SK-N-SH (cell line): Measurements from ENCODE around the gene TMEM35B. TPM values are rescaled to one million over a fixed set of nuclear protein-coding genes. Genes with fewer than 3 reads are reported as not detected.

Experiments used
- CTCF ChIA-PET: fragments of 300-600, 350-600 bp; formaldehyde crosslinking; extraction: SDS; loops from one replicate; lab custom pipeline; 2021; lab: Yijun Ruan, JAX
- POLR2A ChIA-PET: fragments of 350-600 bp; sonication (Branson Sonifier 250); formaldehyde crosslinking; extraction: SDS; loops from one replicate; lab custom pipeline; 2020; ENCODE audit warnings: antibody characterized with exemption, inconsistent platforms; lab: Yijun Ruan, JAX
- DNase-seq: peaks from one replicate; pipeline ENCODE4 v3.0.0; 2012
- H2AFZ ChIP-seq: fragments of 200-600 bp; sonication (generic); 2 replicates; pipeline ENCODE4 v1.8.1; 2016; ENCODE audit warnings: antibody characterized with exemption, mild to moderate bottlenecking, low read depth
- H3F3A ChIP-seq: fragments of 200-600 bp; sonication (generic); replicated peaks from 2 replicates; pipeline ENCODE3; 2016; ENCODE audit warnings: antibody characterized with exemption, mild to moderate bottlenecking; ENCODE audit not compliant: insufficient read depth
- H3K27ac ChIP-seq, 2 experiments: fragments of 200-500 bp in 1 of 2; fragments of 200-600 bp in 1 of 2; sonication (Bioruptor generic) in 1 of 2; sonication (generic), shearing (Covaris generic) in 1 of 2; 2 replicates each; pipeline versions ENCODE4 v1.5.1 to v1.6.1; 2014 to 2016; ENCODE audit warnings: low read depth in 2 of 2, inconsistent platforms in 1 of 2, low read length in 1 of 2, mild to moderate bottlenecking in 1 of 2, mixed read lengths in 1 of 2
- H3K27me3 ChIP-seq: fragments of 200-600 bp; sonication (generic), shearing (Covaris generic); 2 replicates; pipeline ENCODE4 v1.6.1; 2016; ENCODE audit warnings: mixed run types; ENCODE audit not compliant: insufficient read depth
- H3K36me3 ChIP-seq, 2 experiments: fragments of 200-500 bp in 1 of 2; fragments of 200-600 bp in 1 of 2; sonication (Bioruptor generic) in 1 of 2; sonication (generic) in 1 of 2; replicated peaks in 1 of 2; 2 replicates each; pipeline versions ENCODE3 to v1.5.1; 2014 to 2016; ENCODE audit warnings: low read length in 1 of 2, mild to moderate bottlenecking in 1 of 2; ENCODE audit not compliant: insufficient read depth in 2 of 2, control insufficient read depth in 1 of 2
- H3K4me1 ChIP-seq, 2 experiments: fragments of 200-500 bp in 1 of 2; fragments of 200-600 bp in 1 of 2; sonication (Bioruptor generic) in 1 of 2; sonication (generic), shearing (Covaris generic) in 1 of 2; 2 replicates each; pipeline versions ENCODE4 v1.5.1 to v1.6.1; 2014 to 2016; ENCODE audit warnings: low read depth in 1 of 2, low read length in 1 of 2, mixed run types in 1 of 2; ENCODE audit not compliant: insufficient read depth in 2 of 2, control insufficient read depth in 1 of 2
- H3K4me2 ChIP-seq: fragments of 200-600 bp; sonication (generic), shearing (Covaris generic); 2 replicates; pipeline ENCODE4 v1.6.1; 2017; ENCODE audit warnings: mixed run types
- H3K4me3 ChIP-seq, 2 experiments: fragments of 200-500 bp in 1 of 2; fragments of 200-600 bp in 1 of 2; sonication (Bioruptor generic) in 1 of 2; sonication (generic), shearing (Covaris generic) in 1 of 2; 2 replicates each; pipeline versions ENCODE4 v1.5.1 to v1.8.1; 2014 to 2016; ENCODE audit warnings: low read depth in 2 of 2, inconsistent platforms in 1 of 2, low read length in 1 of 2, mild to moderate bottlenecking in 1 of 2, mixed read lengths in 1 of 2, moderate library complexity in 1 of 2
- H3K79me2 ChIP-seq: fragments of 200-600 bp; sonication (generic); 2 replicates; pipeline ENCODE4 v1.8.1; 2017; ENCODE audit warnings: mild to moderate bottlenecking; ENCODE audit not compliant: insufficient read depth
- H3K9ac ChIP-seq: fragments of 200-600 bp; sonication (generic); 2 replicates; pipeline ENCODE4 v1.6.1; 2017; ENCODE audit warnings: mixed run types
- H3K9me2 ChIP-seq: fragments of 200-600 bp; sonication (generic); 2 replicates; pipeline ENCODE4 v1.6.1; 2017; ENCODE audit warnings: mixed run types
- H3K9me3 ChIP-seq: fragments of 200-600 bp; sonication (generic); 2 replicates; pipeline ENCODE4 v1.6.1; 2017; ENCODE audit warnings: mixed run types, mild to moderate bottlenecking, moderate library complexity
- H4K20me1 ChIP-seq: fragments of 200-600 bp; sonication (generic); 2 replicates; pipeline ENCODE4 v1.6.1; 2017; ENCODE audit warnings: mild to moderate bottlenecking, mixed run types; ENCODE audit not compliant: insufficient read depth
- EZH2phosphoT487 ChIP-seq: fragments of 200-600 bp; sonication (generic); IDR thresholded peaks from 2 replicates; pipeline ENCODE4 v1.6.1; 2017; ENCODE audit warnings: low read depth, mixed run types, mild to moderate bottlenecking, antibody characterized with exemption, moderate library complexity, borderline replicate concordance
- FOSL2 ChIP-seq: IDR thresholded peaks from 2 replicates; pipeline ENCODE4 v1.4.0; 2012; ENCODE audit warnings: low read depth, mild to moderate bottlenecking, moderate library complexity, borderline replicate concordance
- GATA2 ChIP-seq: sonication (generic); formaldehyde crosslinking; IDR thresholded peaks from 2 replicates; pipeline ENCODE4 v1.5.0; 2020; ENCODE audit warnings: mild to moderate bottlenecking, missing genetic modification reagents
- IRF3 ChIP-seq: fragments of 150-350 bp; IDR thresholded peaks from 2 replicates; pipeline ENCODE4 v1.6.1; 2016; ENCODE audit warnings: mild to moderate bottlenecking, low read depth, low read length
- NFIC ChIP-seq: IDR thresholded peaks from 2 replicates; pipeline ENCODE4 v1.4.0; 2012; ENCODE audit warnings: borderline replicate concordance
- NRF1 ChIP-seq: IDR thresholded peaks from 2 replicates; pipeline ENCODE4 v1.6.1; 2012; ENCODE audit warnings: low read depth, mild to moderate bottlenecking, low read length
- POLR2AphosphoS5 ChIP-seq: IDR thresholded peaks from 2 replicates; pipeline ENCODE4 v1.6.1; 2012; ENCODE audit warnings: low read depth, low read length
- RXRA ChIP-seq: IDR thresholded peaks from 2 replicates; pipeline ENCODE4 v1.4.0; 2012; ENCODE audit warnings: low read depth, mild to moderate bottlenecking, borderline replicate concordance
- SIN3A ChIP-seq: IDR thresholded peaks from 2 replicates; pipeline ENCODE4 v1.6.1; 2012; ENCODE audit warnings: low read depth, mild to moderate bottlenecking, low read length, moderate library complexity, borderline replicate concordance
- WGBS: methylation state at CpG from one replicate; pipeline ENCODE4 v1.1.6; 2017; ENCODE audit warnings: low lambda C conversion rate; 5-methylcytosine and 5-hydroxymethylcytosine counted together
- polyA plus RNA-seq, 3 experiments: library from polyadenylated mRNA; depleted of rRNA; stranded (reverse); fragments of >200 nt; gene quantifications; 2 replicates each; pipeline ENCODE4 v1.2.3, GENCODE V29; 2012
- TF ChIP-seq, protein P1 (sequence below): fragments of 150-350 bp; IDR thresholded peaks from 2 replicates; pipeline ENCODE4 v1.6.1; 2017; ENCODE audit warnings: antibody characterized with exemption, low read length, low read depth, borderline replicate concordance

The TMEM35B gene
- polyA plus RNA-seq, 1 of the 3 experiments (the other 2 are of a cell fraction) = 47.4 TPM

DNA sequence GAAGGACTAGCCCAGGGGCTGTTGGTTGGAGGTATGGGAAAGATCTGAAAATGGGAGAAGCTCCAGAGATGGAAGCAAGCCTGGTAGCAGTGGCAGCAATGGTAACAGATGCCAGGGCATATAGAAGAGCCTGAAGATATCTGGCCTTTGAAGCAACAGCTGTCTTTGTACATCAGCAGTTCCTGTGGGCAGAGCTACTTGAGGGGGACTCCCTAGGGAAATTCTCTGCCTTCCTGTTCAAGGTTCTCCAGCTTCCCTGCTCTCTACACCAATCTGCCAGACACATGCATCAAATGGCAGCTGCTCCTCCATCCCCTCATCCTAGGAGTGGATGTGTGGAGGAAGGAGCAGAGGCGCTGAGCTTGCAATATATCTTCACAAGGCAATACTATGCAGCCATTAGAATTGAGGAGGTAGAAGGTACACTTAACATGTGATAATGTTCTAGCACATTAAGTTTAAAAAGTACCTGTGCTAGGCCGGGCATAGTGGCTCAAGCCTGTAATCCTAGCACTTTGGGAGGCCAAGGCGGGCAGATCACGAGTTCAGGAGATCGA lies 2.2 kb downstream of the TMEM35B start:
- peaks cover 12 to 15% of the 10 kb centered on the region in 2 experiments for H3K36me3 ChIP-seq
- no peak for TF ChIP-seq FOSL2
- TF ChIP-seq, all 33 proteins: peak for 0
- H3K4me3 ChIP-seq = no peak overlapping the region
- no peak for DNase-seq
- H3K4me2 ChIP-seq = no peak overlapping the region
- POLR2A ChIA-PET = no interaction called here
- H3K9ac ChIP-seq = no peak overlapping the region
- H3K9me2 ChIP-seq = no peaks in the 10 kb centered on the region
- H3F3A ChIP-seq = peaks cover 4% of the 10 kb centered on the region
- peaks cover 56% of the 10 kb centered on the region for H3K79me2 ChIP-seq
- 0 out of 2 replicates have a peak, but pooled peaks cover 3% of the 10 kb centered on the region for H4K20me1 ChIP-seq
- WGBS = 97% methylated on average over 5 of the region's 5 CpGs
- H2AFZ ChIP-seq = no peak overlapping the region
- no peak overlapping the region for H3K27ac ChIP-seq
- CTCF ChIA-PET = interaction anchor here (0.6 to 1.2 kb wide), 2 partner anchors 116 to 220 kb away, joined by 3 to 4 read pairs; no protein-coding TSS in a partner anchor
- H3K4me1 ChIP-seq = peaks cover 13 to 21% of the 10 kb centered on the region in 2 experiments; a peak in 2 of 4 replicates
- H3K27me3 ChIP-seq = no peaks in the 10 kb centered on the region
- no peaks in the 10 kb centered on the region for H3K9me3 ChIP-seq

DNA sequence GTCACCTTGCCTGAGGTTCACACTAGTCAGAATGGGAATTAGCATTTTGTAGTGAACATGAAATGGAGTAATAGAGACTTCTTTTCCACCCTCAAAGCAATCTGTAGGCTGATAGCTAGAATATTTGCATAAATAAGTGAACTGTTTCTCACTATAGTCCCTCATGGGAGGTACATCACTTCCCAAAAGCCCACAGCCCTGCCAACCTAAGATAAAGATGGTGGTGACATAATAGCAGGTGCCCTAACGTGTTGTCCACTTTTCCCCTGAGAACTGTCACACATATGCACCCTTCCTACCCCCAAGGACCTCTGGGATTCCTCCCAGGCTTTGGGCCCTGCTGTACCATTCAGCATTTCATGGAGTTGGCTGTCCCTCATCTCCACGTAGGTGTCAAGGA lies 4.4 kb downstream of the TMEM35B start:
- CTCF ChIA-PET = interaction anchor here (0.7 to 1.0 kb wide), 3 partner anchors 10 to 194 kb away, joined by 3 to 5 read pairs (median 3); no protein-coding TSS in a partner anchor
- DNase-seq = no peak
- no peak overlapping the region for H3K4me3 ChIP-seq

DNA sequence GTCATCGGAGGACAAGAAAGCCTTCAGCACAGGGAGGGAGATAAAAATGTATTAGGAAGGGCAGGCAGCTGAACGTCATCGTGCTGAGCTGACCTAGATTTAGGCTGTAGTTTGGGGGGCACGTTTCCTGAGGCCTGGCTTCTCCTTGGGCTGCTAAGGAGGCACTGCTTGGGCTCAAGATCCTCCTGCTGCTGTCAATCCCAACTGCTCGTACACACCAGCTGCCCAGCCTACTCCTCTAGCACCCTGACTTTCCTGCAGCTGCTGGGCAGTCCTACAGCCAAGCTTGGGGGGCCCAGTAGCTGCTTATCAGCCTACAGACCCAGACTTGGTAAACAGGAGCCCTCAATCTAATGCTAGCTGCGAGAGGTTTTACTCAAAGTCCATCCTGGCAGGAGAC lies 6.2 kb downstream of the TMEM35B start:
- Histone ChIP-seq H3F3A (no peaks in the 10 kb centered on the region), H3K4me1 (peaks cover 3 to 13% of the 10 kb centered on the region in 2 experiments; a peak in 2 of 4 replicates), H3K4me2 (no peak overlapping the region), H3K27me3 (no peaks in the 10 kb centered on the region), H3K9me2 (no peaks in the 10 kb centered on the region)
- no peak for TF ChIP-seq POLR2AphosphoS5
- no peak for TF ChIP-seq EZH2phosphoT487
- no peak for TF ChIP-seq GATA2
- TF ChIP-seq, protein P1, sequence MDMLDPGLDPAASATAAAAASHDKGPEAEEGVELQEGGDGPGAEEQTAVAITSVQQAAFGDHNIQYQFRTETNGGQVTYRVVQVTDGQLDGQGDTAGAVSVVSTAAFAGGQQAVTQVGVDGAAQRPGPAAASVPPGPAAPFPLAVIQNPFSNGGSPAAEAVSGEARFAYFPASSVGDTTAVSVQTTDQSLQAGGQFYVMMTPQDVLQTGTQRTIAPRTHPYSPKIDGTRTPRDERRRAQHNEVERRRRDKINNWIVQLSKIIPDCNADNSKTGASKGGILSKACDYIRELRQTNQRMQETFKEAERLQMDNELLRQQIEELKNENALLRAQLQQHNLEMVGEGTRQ = no peak
- TF ChIP-seq SIN3A = no peak
- TF ChIP-seq NFIC = no peak
- no peak for TF ChIP-seq NRF1
- TF ChIP-seq RXRA = no peak
- no peak for TF ChIP-seq IRF3
- TF ChIP-seq, all 33 proteins: peak for 0
- ChIA-PET POLR2A (no interaction called here), CTCF (interaction anchor here (0.9 kb wide), 1 partner anchor 127 kb away, joined by 3 read pairs; no protein-coding TSS in a partner anchor)
- H3K9me3 ChIP-seq = no peaks in the 10 kb centered on the region
- no peak overlapping the region for H3K9ac ChIP-seq
- no peak overlapping the region for H3K4me3 ChIP-seq
- WGBS = 90% methylated on average over 6 of the region's 6 CpGs
- peaks cover 4 to 9% of the 10 kb centered on the region in 2 experiments for H3K36me3 ChIP-seq
- peaks cover 32% of the 10 kb centered on the region for H3K79me2 ChIP-seq
- H3K27ac ChIP-seq = no peak overlapping the region
- no peak overlapping the region for H2AFZ ChIP-seq
- DNase-seq = no peak
- 0 out of 2 replicates have a peak, but pooled peaks cover 3% of the 10 kb centered on the region for H4K20me1 ChIP-seq

More for the DNA sequence above, 4.4 kb downstream of the TMEM35B start:
- 100% methylated on average over 1 of the region's 2 CpGs for WGBS
- H3F3A ChIP-seq = peaks cover 4% of the 10 kb centered on the region
- H3K27me3 ChIP-seq = no peaks in the 10 kb centered on the region
- H4K20me1 ChIP-seq = 0 out of 2 replicates have a peak, but pooled peaks cover 3% of the 10 kb centered on the region
- POLR2A ChIA-PET = no interaction called here
- H3K27ac ChIP-seq = no peak overlapping the region
- H3K4me2 ChIP-seq = no peak overlapping the region
- no peaks in the 10 kb centered on the region for H3K9me2 ChIP-seq
- no peak for TF ChIP-seq RXRA
- H3K36me3 ChIP-seq = peaks cover 4 to 9% of the 10 kb centered on the region in 2 experiments
- H2AFZ ChIP-seq = no peak overlapping the region
- no peaks in the 10 kb centered on the region for H3K9me3 ChIP-seq
- H3K9ac ChIP-seq = no peak overlapping the region
- H3K79me2 ChIP-seq = peaks cover 45% of the 10 kb centered on the region
- peaks cover 8 to 21% of the 10 kb centered on the region in 2 experiments; a peak in 2 of 4 replicates for H3K4me1 ChIP-seq
